ENCODE measurements around the gene FGD3. TPM values are rescaled to one million over a fixed set of nuclear protein-coding genes. Genes with fewer than 3 reads are reported as not detected.

FGD3 gene
- total RNA-seq, 1 experiment from 2014 or later = not detected

- in situ Hi-C loops (cut with HindIII; ENCODE audit: low sequenced_read_pairs) = no loop called here
- DNase-seq (ENCODE audit: low spot score) = no peak
These were observed 92.7 kb downstream of the FGD3 start for GRCh38 chr9:93039976-93040375.

- in situ Hi-C loops (cut with HindIII; ENCODE audit: low sequenced_read_pairs) = no loop called here
- no peak for DNase-seq (ENCODE audit: low spot score)
These were observed 93.1 kb downstream of the FGD3 start for GRCh38 chr9:93040409-93040808.

- no peak for DNase-seq (ENCODE audit: low spot score)
- in situ Hi-C loops (cut with HindIII; ENCODE audit: low sequenced_read_pairs) = no loop called here
These were observed 93.9 kb downstream of the FGD3 start for GRCh38 chr9:93041108-93041802.

GRCh38 chr9:93043122-93043521 is 95.8 kb downstream of the FGD3 start:
- in situ Hi-C loops (cut with HindIII; ENCODE audit: low sequenced_read_pairs) = no loop called here
- no peak for DNase-seq (ENCODE audit: low spot score)

- in situ Hi-C loops (cut with HindIII; ENCODE audit: low sequenced_read_pairs) = no loop called here
- DNase-seq (ENCODE audit: low spot score) = no peak
These were observed 98.2 kb downstream of the FGD3 start for GRCh38 chr9:93045521-93045920.

- in situ Hi-C loops (cut with HindIII; ENCODE audit: low sequenced_read_pairs) = no loop called here
- peak; percentile 42 for DNase-seq (ENCODE audit: low spot score)
These were observed 101.5 kb downstream of the FGD3 start for GRCh38 chr9:93048566-93049448.

- in situ Hi-C loops (cut with HindIII; ENCODE audit: low sequenced_read_pairs) = no loop called here
- no peak for DNase-seq (ENCODE audit: low spot score)
These were observed 102.2 kb downstream of the FGD3 start for GRCh38 chr9:93049491-93049890.

- in situ Hi-C loops (cut with HindIII; ENCODE audit: low sequenced_read_pairs) = no loop called here
- no peak for DNase-seq (ENCODE audit: low spot score)
These were observed 102.9 kb downstream of the FGD3 start for GRCh38 chr9:93050231-93050630.

GRCh38 chr9:93051680-93052089 is 104.4 kb downstream of the FGD3 start:
- DNase-seq (ENCODE audit: low spot score) = no peak

GRCh38 chr9:93052791-93053540 is 105.6 kb downstream of the FGD3 start:
- in situ Hi-C loops (cut with HindIII; ENCODE audit: low sequenced_read_pairs) = no loop called here
- no peak for DNase-seq (ENCODE audit: low spot score)

More at GRCh38 chr9:93051680-93052089, 104.4 kb downstream of the FGD3 start:
- in situ Hi-C loops (cut with HindIII; ENCODE audit: low sequenced_read_pairs) = no loop called here

- DNase-seq (ENCODE audit: low spot score) = no peak
- in situ Hi-C loops (cut with HindIII; ENCODE audit: low sequenced_read_pairs) = no loop called here
These were observed 106.5 kb downstream of the FGD3 start for GRCh38 chr9:93053781-93054331.

- no peak for DNase-seq (ENCODE audit: low spot score)
- in situ Hi-C loops (cut with HindIII; ENCODE audit: low sequenced_read_pairs) = no loop called here
These were observed 107.7 kb downstream of the FGD3 start for GRCh38 chr9:93054758-93055704.

GRCh38 chr9:93057042-93057702 is 109.8 kb downstream of the FGD3 start:
- no peak for DNase-seq (ENCODE audit: low spot score)
- in situ Hi-C loops (cut with HindIII; ENCODE audit: low sequenced_read_pairs) = no loop called here

- no peak for DNase-seq (ENCODE audit: low spot score)
- in situ Hi-C loops (cut with HindIII; ENCODE audit: low sequenced_read_pairs) = no loop called here
These were observed 110.5 kb downstream of the FGD3 start for GRCh38 chr9:93057703-93058354.

GRCh38 chr9:93058355-93059010 is 111.2 kb downstream of the FGD3 start, which contains the start of gene SUSD3:
SUSD3 (plus strand) TSS chr9:93058701; CDS start chr9:93058743, 42 bp downstream.
- no peak for DNase-seq (ENCODE audit: low spot score)
- in situ Hi-C loops (cut with HindIII; ENCODE audit: low sequenced_read_pairs) = no loop called here

GRCh38 chr9:93059011-93059714 is 111.8 kb downstream of the FGD3 start:
- in situ Hi-C loops (cut with HindIII; ENCODE audit: low sequenced_read_pairs) = no loop called here
- no peak for DNase-seq (ENCODE audit: low spot score)
